Retinal pigment epithelial cell (primary cell): Measurements from ENCODE around the gene NFIC.
A peak's percentile ranks its signal among the peaks of the same experiment; 100 is the strongest.
"Not testable (repeated sequence)": the region's sequence is repeated elsewhere in the genome, so short reads cannot be mapped to it uniquely, and the experiment has no call there.

Experiments
- DNase-seq: peaks from one replicate; pipeline ENCODE4 v3.0.0-alpha.2; 2010; ENCODE audit warnings: low read depth
- H3K4me3 ChIP-seq: 2 replicates; pipeline ENCODE4 v1.5.1; 2011; ENCODE audit warnings: mild to moderate bottlenecking, low read length, control low read depth, moderate library complexity
- TF ChIP-seq, protein P1 (sequence below): conservative IDR thresholded peaks from 2 replicates; pipeline ENCODE4 v1.5.1; 2011; ENCODE audit warnings: low read depth, low read length, control low read depth, inconsistent platforms

The NFIC gene

DNA sequence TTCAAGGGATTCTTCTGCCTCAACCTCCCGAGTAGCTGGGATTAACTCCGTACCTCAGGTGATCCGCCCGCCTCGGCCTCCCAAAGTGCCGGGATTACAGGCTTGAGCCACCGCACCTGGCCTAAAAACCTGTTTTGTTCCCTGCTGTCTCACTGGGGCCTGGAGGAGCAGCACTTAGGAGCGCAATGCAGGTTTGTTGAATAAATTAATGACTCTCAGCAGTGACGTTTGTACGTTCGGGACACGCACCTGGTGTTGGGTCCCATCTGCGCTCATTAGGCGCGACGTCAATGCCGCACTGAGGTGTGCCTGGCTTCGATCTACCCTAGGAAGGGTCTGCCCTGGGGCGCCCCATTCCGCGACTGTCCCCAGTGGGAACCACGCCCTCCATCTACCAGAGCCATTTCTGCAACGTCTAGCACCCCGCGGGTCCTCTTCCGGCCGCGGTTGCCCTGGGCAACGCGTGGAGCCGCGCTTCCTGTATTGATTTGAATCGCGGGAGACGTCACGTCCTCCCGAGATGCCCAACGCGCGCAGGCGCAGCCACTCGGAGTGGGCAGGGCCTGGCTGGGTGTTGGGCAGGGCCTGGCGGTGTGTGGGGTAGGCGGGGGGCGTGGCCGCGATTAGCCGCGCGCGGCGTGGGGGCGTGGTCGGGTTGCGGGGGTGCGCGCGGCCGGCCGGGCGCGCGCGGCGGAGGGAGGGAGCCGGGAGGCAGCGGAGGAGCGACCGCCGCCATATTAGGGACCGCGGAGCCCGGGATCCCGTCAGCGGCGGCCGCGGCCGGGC is 139.4 kb downstream of the NFIC start, which contains the start of gene FZR1:
TSS of gene FZR1 (plus strand) at position 714 of the 786 bp plus-strand sequence. CDS start 16,679 bp downstream, outside the sequence.
- DNase-seq: peak; percentile 89
- TF ChIP-seq, protein P1, sequence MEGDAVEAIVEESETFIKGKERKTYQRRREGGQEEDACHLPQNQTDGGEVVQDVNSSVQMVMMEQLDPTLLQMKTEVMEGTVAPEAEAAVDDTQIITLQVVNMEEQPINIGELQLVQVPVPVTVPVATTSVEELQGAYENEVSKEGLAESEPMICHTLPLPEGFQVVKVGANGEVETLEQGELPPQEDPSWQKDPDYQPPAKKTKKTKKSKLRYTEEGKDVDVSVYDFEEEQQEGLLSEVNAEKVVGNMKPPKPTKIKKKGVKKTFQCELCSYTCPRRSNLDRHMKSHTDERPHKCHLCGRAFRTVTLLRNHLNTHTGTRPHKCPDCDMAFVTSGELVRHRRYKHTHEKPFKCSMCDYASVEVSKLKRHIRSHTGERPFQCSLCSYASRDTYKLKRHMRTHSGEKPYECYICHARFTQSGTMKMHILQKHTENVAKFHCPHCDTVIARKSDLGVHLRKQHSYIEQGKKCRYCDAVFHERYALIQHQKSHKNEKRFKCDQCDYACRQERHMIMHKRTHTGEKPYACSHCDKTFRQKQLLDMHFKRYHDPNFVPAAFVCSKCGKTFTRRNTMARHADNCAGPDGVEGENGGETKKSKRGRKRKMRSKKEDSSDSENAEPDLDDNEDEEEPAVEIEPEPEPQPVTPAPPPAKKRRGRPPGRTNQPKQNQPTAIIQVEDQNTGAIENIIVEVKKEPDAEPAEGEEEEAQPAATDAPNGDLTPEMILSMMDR: no peak
- peak within 1 kb of the TSS; percentile 82 for H3K4me3 ChIP-seq

DNA sequence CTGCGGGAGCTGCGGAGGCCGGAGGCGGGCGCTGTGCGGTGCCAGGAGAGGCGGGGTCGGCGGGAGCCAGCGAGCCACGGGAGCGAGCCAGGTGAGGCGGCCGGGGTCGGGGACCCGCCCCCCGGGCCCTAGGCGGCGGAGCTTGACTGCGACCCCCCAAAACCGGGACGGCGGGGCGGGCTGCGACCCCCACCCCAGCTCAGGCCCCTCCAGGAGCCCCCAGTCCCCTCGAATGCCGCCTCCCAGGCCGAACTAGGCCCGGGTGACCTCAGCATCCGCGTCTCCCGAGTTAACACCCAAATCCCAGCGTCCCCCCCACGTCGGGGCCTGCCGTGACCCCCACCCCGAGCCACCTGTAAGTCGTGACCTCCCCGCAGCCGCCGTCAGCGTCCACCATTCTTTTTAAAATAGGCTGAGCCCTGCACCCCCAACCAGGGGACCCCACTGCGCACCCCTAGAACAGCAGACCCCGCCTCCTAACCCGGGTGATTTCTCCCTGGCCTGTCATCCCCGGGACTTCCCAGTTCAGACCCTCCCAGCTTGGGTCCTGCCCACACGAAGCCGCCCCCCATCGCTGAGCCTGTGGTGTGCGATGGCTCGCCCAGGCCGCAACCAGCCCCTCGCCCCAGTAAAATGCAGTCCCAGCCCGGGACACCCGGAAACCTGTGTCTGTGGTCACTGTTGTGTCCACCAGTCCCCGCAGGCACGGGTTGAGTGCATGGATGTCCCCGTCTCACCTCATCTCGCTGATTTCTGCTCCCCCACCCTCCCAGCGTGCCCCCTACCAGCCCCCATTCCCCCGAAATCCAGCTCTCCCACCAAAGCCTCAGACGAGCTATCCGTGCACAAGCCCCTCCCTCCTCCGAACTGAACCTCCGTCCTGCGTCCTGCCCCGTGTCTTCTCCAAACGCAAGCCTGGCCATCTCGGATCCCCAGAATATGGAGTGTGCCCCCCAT is 140.3 kb downstream of the NFIC start:
- no peak for DNase-seq
- H3K4me3 ChIP-seq: peak overlapping the region; percentile 82
- TF ChIP-seq, protein P1: no peak

DNA sequence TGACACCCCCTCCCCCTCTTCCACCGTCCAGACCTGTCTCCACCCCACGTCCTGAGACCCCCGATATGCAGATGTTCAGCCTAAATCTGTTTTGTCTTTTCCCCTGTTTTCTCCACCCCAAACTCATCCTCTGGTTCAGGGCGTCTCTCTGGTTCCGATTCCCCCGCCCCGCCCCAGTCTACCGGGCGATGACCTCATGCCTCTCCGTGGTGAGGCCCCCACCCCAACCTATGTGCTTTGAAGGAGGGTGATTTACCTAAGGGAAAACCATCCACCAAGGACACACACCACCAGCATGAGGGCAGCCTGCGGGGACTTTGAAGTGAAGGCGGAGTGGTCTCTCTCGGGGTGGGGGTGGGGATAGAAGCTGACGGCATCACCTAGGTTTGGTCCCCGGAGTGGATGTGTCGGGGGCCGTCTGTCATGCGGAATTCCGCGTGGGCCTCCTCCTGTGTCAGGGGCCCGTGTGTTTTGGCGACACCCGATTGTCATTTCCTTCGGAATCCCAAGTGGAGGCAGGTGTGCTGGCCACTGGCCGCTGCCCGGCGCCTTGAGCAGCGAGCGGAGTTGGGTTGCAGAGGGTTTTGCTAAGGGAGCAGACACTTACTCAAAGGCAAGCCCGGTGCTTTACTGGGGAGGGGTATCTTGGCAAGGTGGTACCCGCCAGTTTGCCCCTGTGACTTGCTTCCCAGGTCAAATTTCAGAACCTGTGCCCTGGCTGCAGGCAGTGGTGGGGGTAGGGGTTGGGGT is 141.2 kb downstream of the NFIC start:
- H3K4me3 ChIP-seq: peak overlapping the region; percentile 82
- TF ChIP-seq, protein P1: no peak
- DNase-seq: no peak

DNA sequence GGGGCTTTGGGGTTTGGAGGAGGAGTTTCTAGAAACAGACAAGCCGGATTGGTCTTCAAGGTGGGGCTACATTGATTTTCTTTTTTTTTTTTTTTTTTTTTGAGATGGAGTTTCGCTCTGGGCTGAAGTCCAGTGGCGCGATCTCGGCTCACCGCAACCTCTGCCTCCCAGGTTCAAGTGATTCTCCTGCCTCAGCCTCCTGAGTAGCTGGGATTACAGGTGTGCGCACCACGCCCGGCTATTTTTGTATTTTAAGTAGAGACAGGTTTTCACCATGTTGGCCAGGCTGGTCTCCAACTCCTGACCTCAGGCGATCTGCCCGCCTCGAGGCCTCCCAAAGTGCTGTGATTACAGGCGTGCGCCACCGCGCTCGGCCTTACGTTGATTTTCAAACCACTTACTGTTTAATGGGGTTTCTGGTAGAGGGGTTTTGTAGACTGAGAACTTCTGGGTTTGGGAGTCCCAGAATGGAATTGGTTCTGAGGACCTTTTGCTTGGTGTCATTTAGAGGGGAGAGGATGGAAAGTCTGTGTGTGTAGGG is 141.8 kb downstream of the NFIC start:
- H3K4me3 ChIP-seq, DNase-seq: not testable (repeated sequence)

DNA sequence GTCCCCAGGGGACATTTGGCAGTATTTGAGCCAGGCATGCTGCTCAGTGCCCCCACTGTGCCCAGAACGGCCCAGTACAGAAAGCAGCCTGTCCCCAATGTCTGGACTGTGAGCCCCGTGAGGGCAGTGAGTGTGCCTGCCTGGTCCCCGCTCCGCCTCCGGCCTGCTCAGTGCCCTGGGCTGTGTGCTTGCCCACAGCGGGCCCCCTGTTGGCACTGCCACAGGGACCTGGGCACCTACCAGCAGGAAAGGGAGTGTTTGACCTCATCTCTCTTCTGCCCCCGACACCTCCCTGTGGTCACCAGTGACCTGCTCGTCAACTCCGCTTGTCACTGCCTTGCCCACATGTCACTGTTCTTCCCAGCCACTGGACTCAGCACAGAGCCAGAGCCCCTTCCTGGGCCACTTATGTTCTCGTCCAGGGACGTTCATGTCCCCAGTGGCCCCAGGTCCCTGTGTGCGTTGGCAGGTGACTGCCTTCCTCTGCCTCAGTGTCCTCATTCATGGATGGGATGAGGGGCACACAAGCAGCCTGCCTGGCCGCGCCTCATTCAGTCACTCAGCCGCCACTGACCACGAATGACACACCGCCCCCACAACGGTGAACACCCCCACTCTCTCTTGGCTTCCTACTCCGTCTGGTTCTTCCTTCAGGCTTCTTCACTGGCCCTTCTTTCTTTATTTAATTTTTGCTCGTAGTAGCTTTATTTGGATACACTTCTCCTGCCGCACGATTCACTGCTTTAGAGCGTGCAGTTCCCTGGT is 142.6 kb downstream of the NFIC start:
- no peak for DNase-seq

DNA sequence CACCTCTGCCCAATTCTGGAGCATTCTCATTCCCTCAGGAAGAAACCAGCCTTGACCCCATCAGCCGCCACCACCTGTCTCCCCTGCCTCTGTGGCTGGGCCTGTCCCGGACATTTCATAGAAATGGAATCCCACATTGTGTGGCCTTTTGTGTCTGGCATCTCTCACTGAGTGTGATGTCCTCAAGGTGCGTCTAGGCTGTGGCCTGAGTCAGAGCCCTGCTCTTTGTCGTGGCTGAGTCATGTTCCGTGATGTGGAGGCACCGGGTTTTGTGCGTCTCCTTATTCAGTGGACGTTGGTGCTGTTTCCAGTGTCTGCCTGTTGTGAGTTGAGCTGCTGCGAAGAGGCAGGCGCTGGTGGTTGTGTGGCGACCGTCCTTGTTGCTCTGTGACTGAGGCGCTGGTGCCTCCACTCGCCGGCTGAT is 143.2 kb downstream of the NFIC start:
- H3K4me3 ChIP-seq: no peak overlapping the region
- peak; percentile 24 for DNase-seq
- TF ChIP-seq, protein P1: no peak

More for the DNA sequence above, 142.6 kb downstream of the NFIC start:
- no peak overlapping the region for H3K4me3 ChIP-seq
- TF ChIP-seq, protein P1: no peak
